ENCODE results near the gene VAV2. TPM values are rescaled to one million over a fixed set of nuclear protein-coding genes. Genes with fewer than 3 reads are reported as not detected.
"Not testable (repeated sequence)": the region's sequence is repeated elsewhere in the genome, so short reads cannot be mapped to it uniquely, and the experiment has no call there.

The VAV2 gene
- total RNA-seq, 4 donors from 2014 or later = 4.7 to 42.2 (median 15.8) TPM

DNA sequence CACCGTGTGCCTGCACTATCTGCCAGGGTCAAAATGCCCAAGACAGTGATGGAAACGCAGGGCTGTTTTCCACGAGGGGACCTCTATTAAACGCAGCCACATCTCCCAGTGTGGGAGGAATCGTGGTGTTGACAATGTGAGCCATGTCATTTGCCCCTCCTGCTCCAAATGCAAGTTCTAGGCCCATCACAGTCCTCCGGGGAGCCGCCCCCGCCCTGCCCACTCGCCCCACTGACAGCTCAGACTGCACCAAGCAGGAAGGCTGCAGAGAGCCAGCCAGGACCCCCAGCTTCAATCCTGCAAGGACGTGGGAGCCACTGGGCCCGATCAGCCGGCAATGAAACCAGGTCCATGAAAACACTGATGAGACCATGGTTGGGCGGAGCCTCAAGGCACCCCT lies 85.9 kb downstream of the VAV2 start:
- H3K4me3 ChIP-seq = no peak overlapping the region
- DNase-seq = no peak
- H3K4me1 ChIP-seq = no peaks in the 10 kb centered on the region
- H3K27me3 ChIP-seq = no peaks in the 10 kb centered on the region
- no peak overlapping the region for H3K27ac ChIP-seq
- H3K9me3 ChIP-seq = no peaks in the 10 kb centered on the region
- intact Hi-C loops (cut with DNase I; ENCODE audit: low total_unique reads) = no loop called here
- H3K36me3 ChIP-seq = no peaks in the 10 kb centered on the region
- TF ChIP-seq POLR2A (IDR thresholded peaks at IDR 0.05) (no peak), CTCF (IDR thresholded peaks at IDR 0.05) (no peak)

- H3K27ac ChIP-seq = no peak overlapping the region
- DNase-seq = no peak
- TF ChIP-seq POLR2A (IDR thresholded peaks at IDR 0.05) = no peak
- no peak for TF ChIP-seq CTCF (IDR thresholded peaks at IDR 0.05)
- no peaks in the 10 kb centered on the region for H3K36me3 ChIP-seq
- no peaks in the 10 kb centered on the region for H3K9me3 ChIP-seq
- H3K27me3 ChIP-seq = no peaks in the 10 kb centered on the region
- intact Hi-C loops (cut with DNase I; ENCODE audit: low total_unique reads) = no loop called here
- H3K4me1 ChIP-seq = no peaks in the 10 kb centered on the region
- H3K4me3 ChIP-seq = no peak overlapping the region
Measured at GRCh38 chr9:133905493-133905892, 86.6 kb downstream of the VAV2 start.

DNA sequence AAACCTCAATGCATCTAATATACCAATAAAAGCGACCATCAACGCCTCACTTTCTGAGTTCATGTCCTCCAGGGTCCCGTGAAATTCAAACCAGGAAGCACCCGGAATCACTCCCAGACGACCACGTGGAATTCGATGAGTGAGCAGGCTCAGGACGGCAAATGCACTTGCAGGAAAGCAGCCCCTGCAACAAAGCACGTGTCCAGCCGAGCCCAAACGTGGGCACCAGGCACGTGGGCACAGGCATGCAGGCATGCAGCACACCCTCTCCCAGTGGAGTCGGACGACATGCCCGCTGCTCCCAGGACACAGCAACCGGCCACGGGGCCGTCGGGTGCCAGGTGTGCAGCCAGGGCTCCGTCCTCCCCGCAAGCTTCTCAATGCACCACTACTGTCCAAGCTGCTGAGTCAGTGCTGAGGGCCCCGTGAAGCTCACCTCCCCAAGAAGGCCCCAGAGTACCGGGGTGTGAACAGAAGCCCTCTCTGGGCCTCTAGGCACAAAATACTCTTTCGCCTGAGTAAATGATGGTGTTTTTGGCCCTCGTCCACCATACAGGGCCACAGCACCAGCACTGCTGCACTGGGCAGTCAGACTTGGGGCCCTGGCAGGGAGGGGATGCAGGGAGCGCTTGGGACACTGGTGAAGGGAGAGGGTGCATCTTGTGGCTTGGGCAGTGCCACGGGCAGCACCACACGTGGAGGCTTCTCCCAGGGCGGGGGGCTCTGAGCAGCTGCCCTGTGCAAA lies 87.6 kb downstream of the VAV2 start:
- no peak for TF ChIP-seq CTCF (IDR thresholded peaks at IDR 0.05)
- no peak for TF ChIP-seq POLR2A (IDR thresholded peaks at IDR 0.05)
- Histone ChIP-seq H3K27me3 (no peaks in the 10 kb centered on the region), H3K9me3 (no peaks in the 10 kb centered on the region), H3K36me3 (no peaks in the 10 kb centered on the region), H3K4me3 (no peak overlapping the region), H3K27ac (no peak overlapping the region), H3K4me1 (no peaks in the 10 kb centered on the region)
- intact Hi-C loops (cut with DNase I; ENCODE audit: low total_unique reads) = no loop called here
- no peak for DNase-seq

DNA sequence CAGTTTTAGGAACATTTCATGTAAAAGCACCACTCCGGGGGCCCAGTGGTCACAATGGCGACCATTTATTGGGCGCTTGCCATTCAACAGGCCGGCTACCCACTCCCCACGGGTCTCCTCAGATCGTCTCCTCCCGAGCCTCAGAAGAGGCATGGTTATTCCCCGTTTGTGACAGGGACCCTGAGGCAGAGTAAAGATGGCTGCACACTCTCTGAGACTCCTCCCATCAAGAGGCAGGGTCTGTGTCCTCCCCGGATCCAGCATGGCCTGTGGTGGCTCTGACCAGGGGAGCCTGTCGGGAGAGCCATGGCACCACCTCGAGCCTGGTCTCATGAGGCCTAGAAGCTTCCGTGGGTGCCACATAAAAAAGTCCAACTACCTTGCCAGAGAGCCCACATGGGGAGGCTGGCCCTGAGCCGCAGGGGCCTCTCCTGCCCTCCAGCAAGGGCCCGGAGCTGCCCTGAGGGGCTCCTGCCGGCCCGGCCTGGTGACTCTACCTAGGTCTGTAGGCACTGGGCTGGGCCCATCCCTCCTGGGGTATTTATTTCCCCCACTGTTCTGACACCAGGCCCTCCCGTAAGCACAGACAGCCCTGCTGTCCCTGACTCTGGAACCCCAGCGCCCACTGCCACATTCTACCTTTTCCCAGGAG lies 90.8 kb downstream of the VAV2 start:
- no peak overlapping the region for H3K27ac ChIP-seq
- no peaks in the 10 kb centered on the region for H3K36me3 ChIP-seq
- no peak overlapping the region for H3K4me3 ChIP-seq
- intact Hi-C loops (cut with DNase I; ENCODE audit: low total_unique reads) = no loop called here
- H3K27me3 ChIP-seq = no peaks in the 10 kb centered on the region
- no peak for DNase-seq
- no peaks in the 10 kb centered on the region for H3K4me1 ChIP-seq
- H3K9me3 ChIP-seq = no peaks in the 10 kb centered on the region
- no peak for TF ChIP-seq POLR2A (IDR thresholded peaks at IDR 0.05)
- no peak for TF ChIP-seq CTCF (IDR thresholded peaks at IDR 0.05)

- H3K27ac ChIP-seq = no peak overlapping the region
- intact Hi-C loops (cut with DNase I; ENCODE audit: low total_unique reads) = no loop called here
- TF ChIP-seq CTCF (IDR thresholded peaks at IDR 0.05) (no peak), POLR2A (IDR thresholded peaks at IDR 0.05) (no peak)
- no peaks in the 10 kb centered on the region for H3K36me3 ChIP-seq
- no peak for DNase-seq
- H3K27me3 ChIP-seq = no peaks in the 10 kb centered on the region
- no peaks in the 10 kb centered on the region for H3K9me3 ChIP-seq
- H3K4me3 ChIP-seq = no peak overlapping the region
- H3K4me1 ChIP-seq = no peaks in the 10 kb centered on the region
Measured at GRCh38 chr9:133897675-133898074, 94.4 kb downstream of the VAV2 start.

DNA sequence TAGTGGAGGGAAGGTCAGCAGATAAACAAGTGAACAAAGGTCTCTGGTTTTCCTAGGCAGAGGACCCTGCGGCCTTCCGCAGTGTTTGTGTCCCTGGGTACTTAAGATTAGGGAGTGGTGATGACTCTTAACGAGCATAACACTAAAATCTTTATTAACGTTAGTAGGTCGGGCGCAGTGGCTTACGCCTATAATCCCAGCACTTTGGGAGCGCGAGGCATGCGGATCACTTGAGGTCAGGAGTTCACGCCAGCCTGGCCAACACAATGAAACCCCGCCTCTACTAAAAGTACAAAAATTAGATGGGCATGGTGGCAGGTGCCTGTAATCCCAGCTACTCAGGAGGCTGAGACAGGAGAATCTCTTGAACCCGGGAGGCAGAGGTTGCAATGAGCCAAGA lies 96.1 kb downstream of the VAV2 start:
- H3K4me1 ChIP-seq; DNase-seq; H3K27ac ChIP-seq; H3K4me3 ChIP-seq; H3K36me3 ChIP-seq; H3K27me3 ChIP-seq; H3K9me3 ChIP-seq; intact Hi-C loops (cut with DNase I; ENCODE audit: low total_unique reads): not testable (repeated sequence)

All from uterus (tissue), 4 donors.